Fibroblast of the aortic adventitia (primary cell): ENCODE results near the gene TNRC18. TPM values are rescaled to one million over a fixed set of nuclear protein-coding genes. Genes with fewer than 3 reads are reported as not detected.
"Not testable (repeated sequence)": the region's sequence is repeated elsewhere in the genome, so short reads cannot be mapped to it uniquely, and the experiment has no call there.

ENCODE experiments used
- DNase-seq: peaks from one replicate; pipeline ENCODE4 v3.0.0-alpha.2; 2010; ENCODE audit warnings: low read depth
- H3K4me3 ChIP-seq: 2 replicates; pipeline ENCODE4 v1.5.1; 2011; ENCODE audit warnings: low read depth, mild to moderate bottlenecking, control low read depth, low read length, moderate library complexity
- total RNA-seq: library from RNA; depleted of rRNA; stranded (reverse); fragments of >200 nt; gene quantifications from 2 replicates; pipeline ENCODE4 v1.2.3, GENCODE V29; 2012; ENCODE audit warnings: low replicate concordance
- TF ChIP-seq, protein P1 (sequence below): IDR thresholded peaks from 2 replicates; pipeline ENCODE4 v1.5.1; 2011; ENCODE audit warnings: mild to moderate bottlenecking, low read length, control low read depth, inconsistent platforms; ENCODE audit not compliant: insufficient read depth

Gene TNRC18, protein sequence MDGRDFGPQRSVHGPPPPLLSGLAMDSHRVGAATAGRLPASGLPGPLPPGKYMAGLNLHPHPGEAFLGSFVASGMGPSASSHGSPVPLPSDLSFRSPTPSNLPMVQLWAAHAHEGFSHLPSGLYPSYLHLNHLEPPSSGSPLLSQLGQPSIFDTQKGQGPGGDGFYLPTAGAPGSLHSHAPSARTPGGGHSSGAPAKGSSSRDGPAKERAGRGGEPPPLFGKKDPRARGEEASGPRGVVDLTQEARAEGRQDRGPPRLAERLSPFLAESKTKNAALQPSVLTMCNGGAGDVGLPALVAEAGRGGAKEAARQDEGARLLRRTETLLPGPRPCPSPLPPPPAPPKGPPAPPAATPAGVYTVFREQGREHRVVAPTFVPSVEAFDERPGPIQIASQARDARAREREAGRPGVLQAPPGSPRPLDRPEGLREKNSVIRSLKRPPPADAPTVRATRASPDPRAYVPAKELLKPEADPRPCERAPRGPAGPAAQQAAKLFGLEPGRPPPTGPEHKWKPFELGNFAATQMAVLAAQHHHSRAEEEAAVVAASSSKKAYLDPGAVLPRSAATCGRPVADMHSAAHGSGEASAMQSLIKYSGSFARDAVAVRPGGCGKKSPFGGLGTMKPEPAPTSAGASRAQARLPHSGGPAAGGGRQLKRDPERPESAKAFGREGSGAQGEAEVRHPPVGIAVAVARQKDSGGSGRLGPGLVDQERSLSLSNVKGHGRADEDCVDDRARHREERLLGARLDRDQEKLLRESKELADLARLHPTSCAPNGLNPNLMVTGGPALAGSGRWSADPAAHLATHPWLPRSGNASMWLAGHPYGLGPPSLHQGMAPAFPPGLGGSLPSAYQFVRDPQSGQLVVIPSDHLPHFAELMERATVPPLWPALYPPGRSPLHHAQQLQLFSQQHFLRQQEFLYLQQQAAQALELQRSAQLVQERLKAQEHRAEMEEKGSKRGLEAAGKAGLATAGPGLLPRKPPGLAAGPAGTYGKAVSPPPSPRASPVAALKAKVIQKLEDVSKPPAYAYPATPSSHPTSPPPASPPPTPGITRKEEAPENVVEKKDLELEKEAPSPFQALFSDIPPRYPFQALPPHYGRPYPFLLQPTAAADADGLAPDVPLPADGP (N-terminal part only)
- total RNA-seq: 57.8 and 155 TPM in 2 replicates

DNA sequence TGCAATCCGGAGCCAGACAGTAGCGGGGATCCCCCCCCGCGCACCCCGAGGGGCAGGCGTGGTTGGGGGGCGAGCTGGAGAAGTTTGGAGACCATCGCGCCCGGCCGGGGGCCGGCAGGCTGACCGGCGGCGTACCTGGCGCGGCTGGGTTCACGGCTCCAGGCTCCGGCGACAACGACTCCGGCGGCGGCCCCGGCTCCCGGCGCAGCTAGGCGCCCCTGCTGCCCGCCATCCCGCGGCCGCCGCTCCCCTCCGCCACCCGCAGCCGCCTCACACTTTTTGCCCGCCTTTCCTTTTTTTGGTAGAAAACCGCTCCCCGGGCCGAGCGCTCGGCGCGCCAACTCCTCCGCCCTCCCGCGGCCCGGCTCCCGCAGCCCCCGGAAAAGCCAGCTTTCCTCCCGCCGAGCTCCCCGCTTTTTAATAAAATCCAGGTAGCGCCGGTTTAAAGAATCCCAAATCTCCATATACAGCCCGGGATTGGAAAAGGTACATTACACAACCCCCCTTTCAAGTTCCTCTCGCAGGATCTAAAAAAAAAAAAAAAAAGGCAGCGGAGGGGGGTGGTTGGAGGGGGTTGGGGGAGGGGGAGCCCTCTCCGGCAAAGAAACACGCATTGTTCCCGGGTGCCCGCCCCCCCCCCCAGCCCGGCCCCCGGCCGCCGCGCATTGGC lies at the start of gene TNRC18:
Gene TNRC18 (minus strand): TSS at position 529 of the 670 bp plus-strand sequence. CDS start 2,588 bp downstream, outside the sequence.
- peak within 1 kb of the TSS; percentile 91 for H3K4me3 ChIP-seq
- DNase-seq: no peak
- TF ChIP-seq, protein P1, sequence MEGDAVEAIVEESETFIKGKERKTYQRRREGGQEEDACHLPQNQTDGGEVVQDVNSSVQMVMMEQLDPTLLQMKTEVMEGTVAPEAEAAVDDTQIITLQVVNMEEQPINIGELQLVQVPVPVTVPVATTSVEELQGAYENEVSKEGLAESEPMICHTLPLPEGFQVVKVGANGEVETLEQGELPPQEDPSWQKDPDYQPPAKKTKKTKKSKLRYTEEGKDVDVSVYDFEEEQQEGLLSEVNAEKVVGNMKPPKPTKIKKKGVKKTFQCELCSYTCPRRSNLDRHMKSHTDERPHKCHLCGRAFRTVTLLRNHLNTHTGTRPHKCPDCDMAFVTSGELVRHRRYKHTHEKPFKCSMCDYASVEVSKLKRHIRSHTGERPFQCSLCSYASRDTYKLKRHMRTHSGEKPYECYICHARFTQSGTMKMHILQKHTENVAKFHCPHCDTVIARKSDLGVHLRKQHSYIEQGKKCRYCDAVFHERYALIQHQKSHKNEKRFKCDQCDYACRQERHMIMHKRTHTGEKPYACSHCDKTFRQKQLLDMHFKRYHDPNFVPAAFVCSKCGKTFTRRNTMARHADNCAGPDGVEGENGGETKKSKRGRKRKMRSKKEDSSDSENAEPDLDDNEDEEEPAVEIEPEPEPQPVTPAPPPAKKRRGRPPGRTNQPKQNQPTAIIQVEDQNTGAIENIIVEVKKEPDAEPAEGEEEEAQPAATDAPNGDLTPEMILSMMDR: no peak

DNA sequence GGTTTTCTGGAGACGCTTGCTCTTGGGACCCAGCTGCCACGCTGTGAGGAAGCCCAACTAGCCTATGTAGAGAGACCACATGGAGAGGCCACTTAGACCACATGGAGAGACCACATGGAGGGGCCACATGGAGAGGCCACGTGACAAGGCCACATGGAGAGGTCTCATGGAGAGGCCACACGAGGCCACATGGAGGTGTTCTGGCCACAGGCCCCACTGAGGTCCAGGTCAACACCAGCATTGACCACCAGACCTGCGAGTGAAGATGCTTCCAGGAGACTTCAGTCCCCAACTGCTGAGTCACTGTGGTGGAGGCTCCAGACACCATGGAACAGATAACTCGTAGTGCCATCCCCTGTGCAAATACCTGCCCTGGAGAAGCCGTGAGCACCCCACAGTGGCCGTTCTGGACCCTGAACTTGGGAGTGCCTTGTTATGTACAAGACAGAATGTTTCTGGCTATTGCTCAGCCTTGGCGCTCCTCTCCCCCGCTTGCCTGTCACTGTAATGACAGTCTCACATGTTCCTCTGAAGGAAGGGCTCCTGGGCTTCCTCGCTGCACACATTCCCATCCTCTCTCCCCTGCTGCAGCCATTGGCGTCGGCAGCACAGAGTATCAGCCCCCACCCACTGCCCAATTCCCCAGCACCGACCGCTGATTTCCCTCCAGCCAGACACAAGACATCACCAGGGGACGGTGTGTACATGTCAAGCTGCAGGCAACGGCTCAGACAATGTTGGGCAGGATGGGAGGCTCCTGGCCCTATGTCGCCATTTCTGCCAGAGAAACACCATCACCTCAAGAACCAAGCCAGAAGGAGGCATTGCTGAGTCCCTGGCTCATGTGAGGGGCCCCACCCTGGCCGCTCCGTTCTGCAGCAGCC lies 49.0 kb upstream of the TNRC18 start:
- TF ChIP-seq, protein P1: no peak
- DNase-seq: no peak
- no peak overlapping the region for H3K4me3 ChIP-seq

DNA sequence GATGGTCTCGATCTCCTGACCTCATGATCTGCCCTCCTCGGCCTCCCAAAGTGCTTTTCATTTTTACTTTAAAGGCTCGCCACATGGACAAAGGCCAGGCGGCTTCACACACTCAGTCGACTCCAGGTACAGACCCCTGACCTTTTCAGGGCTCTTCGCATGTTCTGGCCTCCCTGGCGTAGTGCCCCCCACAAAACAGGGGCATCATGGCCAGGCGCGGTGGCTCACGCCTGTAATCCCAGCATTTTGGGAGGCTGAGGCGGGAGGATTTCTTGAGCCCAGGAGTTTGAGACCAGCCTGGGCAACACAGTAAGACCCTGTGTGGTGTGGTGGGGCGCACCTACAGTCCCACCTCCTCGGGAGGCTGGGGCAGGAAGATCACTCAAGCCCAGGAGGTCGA lies 48.0 kb upstream of the TNRC18 start:
- DNase-seq, H3K4me3 ChIP-seq: not testable (repeated sequence)

DNA sequence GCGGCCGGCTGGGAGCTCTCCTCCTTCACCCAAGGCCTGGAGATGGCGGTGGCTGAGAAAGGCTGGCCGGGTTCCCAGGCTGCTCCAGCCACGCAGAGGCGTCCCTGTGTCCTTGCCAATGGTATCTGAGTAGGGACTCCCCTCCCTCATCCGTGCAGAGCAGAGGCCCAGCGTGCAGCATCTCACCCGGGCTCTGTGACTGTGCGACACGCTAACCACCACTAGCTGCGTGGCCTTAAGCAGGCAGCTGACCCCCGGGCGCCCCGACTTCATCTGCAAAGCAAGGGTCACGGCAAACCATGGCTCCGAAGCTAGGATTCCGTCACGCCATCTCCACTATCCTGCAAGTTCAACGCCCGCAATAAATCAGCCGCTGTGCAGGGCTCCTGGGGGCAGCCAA lies 47.2 kb upstream of the TNRC18 start:
- no peak for DNase-seq
- TF ChIP-seq, protein P1: no peak
- no peak overlapping the region for H3K4me3 ChIP-seq

DNA sequence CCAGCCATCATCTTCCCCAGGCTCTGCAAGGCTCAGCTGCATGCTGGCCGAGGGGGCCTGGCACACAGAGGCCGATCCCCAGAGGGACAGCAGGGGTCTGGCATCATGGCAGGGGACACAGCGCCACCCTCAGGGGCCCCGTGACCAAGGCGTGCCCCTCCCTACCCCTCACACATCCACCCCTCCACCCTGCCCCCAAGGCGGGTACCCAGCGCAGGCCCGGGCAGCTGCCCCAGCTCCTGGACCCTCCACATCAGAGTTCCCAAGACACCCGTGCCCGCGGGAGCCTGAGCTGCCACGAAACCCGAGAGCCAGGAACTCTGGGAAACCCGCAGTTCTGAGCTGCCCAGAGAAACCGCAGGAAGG lies 46.5 kb upstream of the TNRC18 start:
- TF ChIP-seq, protein P1: no peak
- DNase-seq: no peak
- H3K4me3 ChIP-seq: no peak overlapping the region

DNA sequence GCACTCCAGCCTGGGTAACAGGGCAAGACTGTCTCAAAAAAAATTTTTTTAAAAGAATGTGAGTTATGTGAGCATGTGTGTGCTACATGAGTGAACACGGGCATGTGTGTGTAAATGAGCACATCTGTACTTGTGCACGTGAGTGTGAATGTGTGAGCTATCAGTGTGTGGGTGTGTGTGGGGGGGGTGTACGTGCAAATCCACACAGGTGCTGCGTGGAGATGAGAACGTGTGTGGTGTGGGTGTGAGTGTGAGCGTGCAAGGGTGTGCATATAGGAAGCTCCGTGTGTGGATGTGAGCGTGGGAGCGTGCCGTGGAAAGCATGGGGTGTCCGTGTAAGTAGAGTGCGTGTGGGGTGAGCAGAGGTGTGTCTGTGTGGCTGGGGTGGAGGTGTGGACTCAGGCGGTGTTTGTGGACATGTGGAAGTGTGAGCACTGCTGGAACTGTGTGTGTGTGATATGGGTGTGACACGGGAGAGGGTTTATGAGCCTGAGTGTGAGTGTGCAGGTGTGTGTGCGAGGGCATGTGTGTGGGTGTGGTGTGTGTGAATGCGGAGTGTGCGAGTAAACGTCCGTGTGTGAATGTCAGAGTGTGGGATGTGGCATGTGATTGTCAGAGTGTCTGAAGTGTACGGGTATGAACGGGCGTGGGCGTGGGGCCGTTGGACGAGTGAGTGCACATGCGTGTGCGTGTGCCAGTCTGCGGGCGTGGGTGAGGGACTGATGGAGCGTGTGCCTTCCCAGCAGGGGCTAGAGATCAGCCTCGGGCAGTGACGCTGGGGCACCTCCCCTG lies 45.9 kb upstream of the TNRC18 start:
- no peak overlapping the region for H3K4me3 ChIP-seq
- TF ChIP-seq, protein P1: no peak
- no peak for DNase-seq
